Inflammatory macrophage treated with lipopolysaccharide for 4 hours (primary cell): Measurements from ENCODE around the gene P3H3.
A peak's percentile ranks its signal among the peaks of the same experiment; 100 is the strongest.
"Not testable (repeated sequence)": the region's sequence is repeated elsewhere in the genome, so short reads cannot be mapped to it uniquely, and the experiment has no call there.

ENCODE experiments used
- DNase-seq: peaks from one replicate; pipeline ENCODE4 v3.0.0-alpha.2; 2020

Gene P3H3

GRCh38 chr12:6869049-6870021 is 41.1 kb downstream of the P3H3 start:
- peak; percentile 58 for DNase-seq

DNA sequence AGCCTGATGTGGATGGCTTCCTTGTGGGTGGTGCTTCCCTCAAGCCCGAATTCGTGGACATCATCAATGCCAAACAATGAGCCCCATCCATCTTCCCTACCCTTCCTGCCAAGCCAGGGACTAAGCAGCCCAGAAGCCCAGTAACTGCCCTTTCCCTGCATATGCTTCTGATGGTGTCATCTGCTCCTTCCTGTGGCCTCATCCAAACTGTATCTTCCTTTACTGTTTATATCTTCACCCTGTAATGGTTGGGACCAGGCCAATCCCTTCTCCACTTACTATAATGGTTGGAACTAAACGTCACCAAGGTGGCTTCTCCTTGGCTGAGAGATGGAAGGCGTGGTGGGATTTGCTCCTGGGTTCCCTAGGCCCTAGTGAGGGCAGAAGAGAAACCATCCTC is 42.1 kb downstream of the P3H3 start:
- not testable (repeated sequence) for DNase-seq

DNA sequence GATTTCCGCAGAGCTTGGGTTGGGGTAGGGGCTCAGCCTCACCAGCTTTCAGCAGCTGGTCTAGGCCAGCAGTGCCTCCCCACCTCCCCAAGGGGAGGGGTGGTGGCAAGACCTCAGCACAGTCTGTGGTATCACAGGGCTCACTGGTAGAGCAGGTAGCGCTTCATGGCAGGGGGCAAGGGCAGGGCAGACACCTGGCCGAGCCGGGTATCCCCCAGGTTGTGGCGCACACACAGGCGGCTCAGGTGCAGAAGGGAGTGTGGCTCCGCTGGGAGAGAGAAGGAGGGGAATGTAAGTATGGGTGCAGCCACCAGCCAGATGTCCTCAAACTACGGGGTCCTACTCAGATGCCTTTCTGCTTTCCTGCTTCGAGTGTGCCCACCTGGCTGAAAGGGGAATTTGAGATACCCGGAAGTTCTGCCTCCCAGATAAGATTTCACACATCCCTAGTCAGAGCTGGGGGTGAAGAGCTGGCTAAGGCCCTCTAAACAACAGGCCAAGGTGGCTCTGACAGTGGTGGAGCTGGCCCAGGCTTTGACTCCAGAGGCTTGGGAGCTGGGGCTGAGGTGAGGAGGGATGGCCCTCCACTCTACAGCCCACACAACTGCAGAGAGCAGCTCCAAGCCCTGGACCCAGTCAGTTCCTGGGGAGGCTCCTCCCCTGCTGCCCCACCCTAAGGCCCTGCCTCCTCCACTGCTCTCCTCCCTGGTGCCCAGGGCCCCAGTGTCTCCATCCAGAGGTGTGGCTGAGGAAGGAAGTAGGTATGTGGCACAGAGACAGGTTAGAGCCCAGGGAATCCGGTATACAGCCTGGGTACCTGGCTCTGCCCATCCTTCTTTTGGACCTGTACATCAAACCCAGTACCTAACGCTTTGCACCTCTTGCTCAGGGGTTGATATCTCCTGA is 43.1 kb downstream of the P3H3 start:
- no peak for DNase-seq

DNA sequence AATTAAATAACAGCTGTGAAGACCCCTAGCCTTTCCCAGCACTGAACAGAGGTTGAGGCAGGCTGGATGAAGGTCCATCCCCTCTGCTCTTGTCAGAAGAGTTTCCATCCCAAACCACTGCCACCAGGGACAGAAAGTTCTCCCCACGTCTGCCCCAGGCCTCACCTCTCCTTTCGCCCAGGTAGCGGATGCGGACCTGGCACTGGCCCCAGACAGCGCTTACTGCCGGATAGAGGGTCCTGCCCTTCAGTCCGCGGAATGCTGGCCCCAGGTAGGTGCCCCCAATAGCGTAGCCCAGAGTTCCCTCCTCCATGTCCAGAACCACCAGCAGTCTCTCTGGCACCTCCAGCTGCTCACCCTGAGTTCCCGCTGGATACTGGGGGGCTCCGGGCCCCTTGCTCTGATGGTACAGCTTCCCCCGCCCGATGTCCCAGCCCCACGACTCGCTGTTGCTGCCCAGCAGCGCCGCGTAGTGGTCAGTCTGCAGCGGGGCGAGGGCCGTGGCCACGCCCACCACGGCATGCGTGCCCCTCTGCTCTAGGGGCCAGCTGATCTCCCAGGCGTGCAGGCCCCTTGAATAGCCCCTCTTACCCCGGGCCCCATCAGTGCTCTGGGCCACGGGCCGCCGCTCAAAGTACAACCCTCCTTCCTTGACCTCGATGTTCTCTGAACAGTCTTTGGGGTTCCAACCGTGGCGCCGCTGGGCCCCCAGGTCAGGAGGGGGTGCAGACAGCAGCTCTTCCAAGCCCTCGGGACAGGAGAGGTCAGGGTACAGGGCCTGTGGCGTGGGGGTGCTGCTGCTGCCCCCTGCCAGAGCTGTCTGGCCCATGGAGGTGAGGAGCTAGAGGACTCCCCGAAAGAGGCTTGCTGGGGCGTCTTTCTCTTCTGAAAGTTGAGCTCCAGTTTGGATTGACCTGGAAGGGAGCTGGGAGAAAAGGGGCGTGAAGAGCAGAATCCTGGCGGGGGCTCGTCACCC is 44.2 kb downstream of the P3H3 start:
- peak; percentile 70 for DNase-seq

- DNase-seq: peak; percentile 98
Observed at GRCh38 chr12:6873094-6874014, 45.1 kb downstream of the P3H3 start, which contains the start of gene SPSB2. TSS of gene SPSB2 (minus strand) at chr12:6873303. CDS start at chr12:6872901, 402 bp downstream.

GRCh38 chr12:6874015-6874368 is 45.8 kb downstream of the P3H3 start:
- DNase-seq: not testable (repeated sequence)

GRCh38 chr12:6879824-6880223 is 51.6 kb downstream of the P3H3 start:
- DNase-seq: not testable (repeated sequence)

GRCh38 chr12:6883252-6883651 is 55.0 kb downstream of the P3H3 start:
- no peak for DNase-seq

DNA sequence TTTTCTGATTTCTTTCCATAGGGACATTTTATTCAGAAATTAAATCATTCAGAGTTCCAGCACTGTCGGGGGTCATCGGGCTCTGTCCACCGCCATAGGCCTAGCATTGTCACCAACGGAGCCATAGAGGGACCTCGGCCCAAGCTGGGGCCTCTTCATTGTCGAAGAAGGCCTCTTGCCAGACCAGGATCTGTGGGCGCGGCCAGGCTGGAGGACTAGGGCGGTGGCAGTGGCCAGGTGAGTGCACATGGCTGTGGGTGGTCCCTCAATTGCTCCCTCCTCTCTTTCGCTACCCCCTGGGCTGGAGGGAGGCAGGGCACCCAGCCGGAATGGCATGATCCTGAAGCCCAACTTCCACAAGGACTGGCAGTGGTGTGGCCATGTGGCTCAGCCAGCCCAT is 55.5 kb downstream of the P3H3 start:
- no peak for DNase-seq

DNA sequence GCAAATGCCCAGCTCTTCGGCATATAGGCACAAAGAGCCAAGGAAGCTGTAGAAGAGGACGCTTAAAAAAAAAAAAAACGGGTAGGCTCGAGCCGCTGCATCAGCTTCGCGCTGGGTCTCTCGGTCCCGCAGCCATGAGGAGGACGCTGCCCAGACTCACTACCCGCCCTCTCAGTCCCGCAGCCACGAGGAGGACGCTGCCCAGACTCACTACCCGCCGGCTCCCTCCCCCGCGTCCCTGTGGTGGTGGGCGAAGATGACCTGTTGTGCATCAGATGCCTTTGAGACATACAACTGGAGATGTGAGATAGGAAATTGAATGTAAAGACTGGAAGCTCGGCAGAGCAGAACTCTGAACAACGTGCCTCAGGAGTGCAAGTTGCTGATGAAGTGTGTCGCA is 56.3 kb downstream of the P3H3 start:
- no peak for DNase-seq

GRCh38 chr12:6886206-6886999 is 58.2 kb downstream of the P3H3 start:
- DNase-seq: not testable (repeated sequence)

GRCh38 chr12:6887460-6887859 is 59.3 kb downstream of the P3H3 start:
- DNase-seq: peak; percentile 78

- no peak for DNase-seq
Observed at GRCh38 chr12:6888360-6888759, 60.2 kb downstream of the P3H3 start.

DNA sequence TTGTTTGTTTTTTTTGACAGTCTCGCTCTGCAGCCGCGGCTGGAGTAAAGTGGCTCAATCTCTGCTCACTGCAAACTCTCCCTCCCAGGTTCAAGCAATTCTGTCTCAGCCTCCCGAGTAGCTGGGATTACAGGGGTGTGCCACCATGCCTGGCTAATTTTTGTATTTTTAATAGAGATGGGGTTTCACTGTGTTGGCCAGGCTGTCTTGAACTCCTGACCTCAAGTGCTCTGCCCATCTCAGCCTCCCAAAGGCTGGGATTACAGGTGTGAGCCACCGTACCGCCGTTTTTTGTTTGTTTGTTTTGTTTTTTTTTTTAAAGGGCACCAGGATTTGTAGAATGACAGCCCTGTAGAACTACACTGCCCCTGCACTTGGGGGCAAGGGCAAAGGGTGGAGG is 60.6 kb downstream of the P3H3 start:
- not testable (repeated sequence) for DNase-seq
